HepG2 (cell line): ENCODE results near the gene YPEL3. TPM values are rescaled to one million over a fixed set of nuclear protein-coding genes. Genes with fewer than 3 reads are reported as not detected.

Experiments used
- DNMT3B ChIP-seq: conservative IDR thresholded peaks from 2 replicates; pipeline ENCODE4 v1.6.1; 2016; ENCODE audit warnings: missing biosample characterization, control low read depth
- EED ChIP-seq: sonication (generic); formaldehyde crosslinking; IDR thresholded peaks from 2 replicates; pipeline ENCODE4 v1.5.0; 2020; ENCODE audit warnings: mild to moderate bottlenecking, missing genetic modification reagents
- ELF1 ChIP-seq: sonication (generic); formaldehyde crosslinking; IDR thresholded peaks from 2 replicates; pipeline ENCODE4 v1.4.0; 2020; ENCODE audit warnings: missing genetic modification reagents
- HNRNPK ChIP-seq: fragments of 200-400 bp; formaldehyde crosslinking; IDR thresholded peaks from 2 replicates; pipeline ENCODE4 v1.6.1; 2018; ENCODE audit warnings: low read length, low read depth, moderate library complexity, mild to moderate bottlenecking; ENCODE audit not compliant: poor library complexity, severe bottlenecking
- HNRNPUL1 ChIP-seq: fragments of 200-400 bp; formaldehyde crosslinking; IDR thresholded peaks from 2 replicates; pipeline ENCODE4 v1.6.1; 2017; ENCODE audit warnings: low read depth, mild to moderate bottlenecking, low read length, moderate library complexity
- MXI1 ChIP-seq: IDR thresholded peaks from 3 replicates; pipeline ENCODE4 v1.6.1; 2012; ENCODE audit warnings: low read depth, low read length, inconsistent platforms, borderline replicate concordance
- NFE2L1 ChIP-seq: sonication (generic); formaldehyde crosslinking; IDR thresholded peaks from 2 replicates; pipeline ENCODE4 v1.4.0; 2020; ENCODE audit warnings: missing genetic modification reagents, mild to moderate bottlenecking, borderline replicate concordance
- NKX3-1 ChIP-seq: sonication (generic); formaldehyde crosslinking; IDR thresholded peaks from 2 replicates; pipeline ENCODE4 v1.5.0; 2020; ENCODE audit warnings: missing genetic modification reagents
- ONECUT2 ChIP-seq: sonication (generic); formaldehyde crosslinking; IDR thresholded peaks from 2 replicates; pipeline ENCODE4 v1.4.0; 2020; ENCODE audit warnings: missing genetic modification reagents
- POLR2G ChIP-seq: fragments of 200-400 bp; formaldehyde crosslinking; IDR thresholded peaks from 2 replicates; pipeline ENCODE4 v1.6.1; 2018; ENCODE audit warnings: mild to moderate bottlenecking, low read depth, low read length, moderate library complexity
- SP5 ChIP-seq: IDR thresholded peaks from 2 replicates; pipeline ENCODE4 v1.6.1; 2016; ENCODE audit warnings: low read depth, borderline replicate concordance
- ZNF138 ChIP-seq: sonication (generic); formaldehyde crosslinking; IDR thresholded peaks from 2 replicates; pipeline ENCODE4 v1.5.0; 2020; ENCODE audit warnings: mild to moderate bottlenecking, low read depth, missing genetic modification reagents
- ZNF333 ChIP-seq: sonication (generic); formaldehyde crosslinking; IDR thresholded peaks from 2 replicates; pipeline ENCODE4 v1.4.0; 2020; ENCODE audit warnings: mild to moderate bottlenecking, missing genetic modification reagents, borderline replicate concordance
- ZNF34 ChIP-seq: sonication (generic); formaldehyde crosslinking; IDR thresholded peaks from 2 replicates; pipeline ENCODE4 v1.4.0; 2020; ENCODE audit warnings: mild to moderate bottlenecking, missing genetic modification reagents, borderline replicate concordance
- ZNF468 ChIP-seq: sonication (generic); formaldehyde crosslinking; IDR thresholded peaks from 2 replicates; pipeline ENCODE4 v1.8.0; 2022; ENCODE audit warnings: mild to moderate bottlenecking, moderate library complexity, missing genetic modification reagents
- ZNF605 ChIP-seq: sonication (generic); formaldehyde crosslinking; IDR thresholded peaks from 2 replicates; pipeline ENCODE4 v1.8.0; 2022; ENCODE audit warnings: mild to moderate bottlenecking, missing genetic modification reagents
- ZNF619 ChIP-seq: sonication (generic); formaldehyde crosslinking; IDR thresholded peaks from 2 replicates; pipeline ENCODE4 v1.4.0; 2020; ENCODE audit warnings: mild to moderate bottlenecking, missing genetic modification reagents
- ZNF703 ChIP-seq: sonication (generic); formaldehyde crosslinking; IDR thresholded peaks from 2 replicates; pipeline ENCODE4 v1.5.1; 2020; ENCODE audit warnings: missing genetic modification reagents, mild to moderate bottlenecking, moderate library complexity, borderline replicate concordance
- ZNF709 ChIP-seq: sonication (generic); formaldehyde crosslinking; IDR thresholded peaks from 2 replicates; pipeline ENCODE4 v1.5.0; 2020; ENCODE audit warnings: mild to moderate bottlenecking, missing genetic modification reagents
- polyA plus RNA-seq, 8 experiments: library from polyadenylated mRNA; depleted of rRNA in 3 of 8; stranded (reverse) in 7 of 8; unstranded in 1 of 8; fragments of >200 nt; fragmentation: Illumina TruSeq in 4 of 8; extraction: Trizol in 4 of 8; gene quantifications; 2 replicates each; pipeline versions ENCODE4 v1.2.1 to v1.2.3, GENCODE V29; 2011 to 2016; ENCODE audit warnings: low read depth in 4 of 8, missing spikeins in 1 of 8, mixed read lengths in 1 of 8; ENCODE audit not compliant: insufficient read depth in 1 of 8
- total RNA-seq, 5 experiments: library from RNA; depleted of rRNA; stranded (reverse); fragments of >200 nt; fragmentation: Illumina TruSeq; extraction: Trizol; gene quantifications; 2 replicates each; pipeline ENCODE4 v1.2.3, GENCODE V29; 2016; ENCODE audit warnings: low read depth in 1 of 5
- TF ChIP-seq, protein P1 (sequence below): sonication (generic); formaldehyde crosslinking; IDR thresholded peaks from 2 replicates; pipeline ENCODE4 v1.4.0; 2020; ENCODE audit warnings: missing genetic modification reagents
- TF ChIP-seq, protein P2 (sequence below): sonication (generic); formaldehyde crosslinking; IDR thresholded peaks from 2 replicates; pipeline ENCODE4 v1.5.0; 2020; ENCODE audit warnings: mild to moderate bottlenecking, low read depth, missing genetic modification reagents, borderline replicate concordance
- TF ChIP-seq, protein P3 (sequence below): sonication (generic); formaldehyde crosslinking; IDR thresholded peaks from 2 replicates; pipeline ENCODE4 v1.8.0; 2022; ENCODE audit warnings: missing genetic modification reagents, mild to moderate bottlenecking, borderline replicate concordance

Gene YPEL3
- total and polyA plus RNA-seq, 2 of the 13 experiments (the other 11 are each of a cell fraction or from before 2014, with no cell fraction given): 5.4 to 47.0 TPM

DNA sequence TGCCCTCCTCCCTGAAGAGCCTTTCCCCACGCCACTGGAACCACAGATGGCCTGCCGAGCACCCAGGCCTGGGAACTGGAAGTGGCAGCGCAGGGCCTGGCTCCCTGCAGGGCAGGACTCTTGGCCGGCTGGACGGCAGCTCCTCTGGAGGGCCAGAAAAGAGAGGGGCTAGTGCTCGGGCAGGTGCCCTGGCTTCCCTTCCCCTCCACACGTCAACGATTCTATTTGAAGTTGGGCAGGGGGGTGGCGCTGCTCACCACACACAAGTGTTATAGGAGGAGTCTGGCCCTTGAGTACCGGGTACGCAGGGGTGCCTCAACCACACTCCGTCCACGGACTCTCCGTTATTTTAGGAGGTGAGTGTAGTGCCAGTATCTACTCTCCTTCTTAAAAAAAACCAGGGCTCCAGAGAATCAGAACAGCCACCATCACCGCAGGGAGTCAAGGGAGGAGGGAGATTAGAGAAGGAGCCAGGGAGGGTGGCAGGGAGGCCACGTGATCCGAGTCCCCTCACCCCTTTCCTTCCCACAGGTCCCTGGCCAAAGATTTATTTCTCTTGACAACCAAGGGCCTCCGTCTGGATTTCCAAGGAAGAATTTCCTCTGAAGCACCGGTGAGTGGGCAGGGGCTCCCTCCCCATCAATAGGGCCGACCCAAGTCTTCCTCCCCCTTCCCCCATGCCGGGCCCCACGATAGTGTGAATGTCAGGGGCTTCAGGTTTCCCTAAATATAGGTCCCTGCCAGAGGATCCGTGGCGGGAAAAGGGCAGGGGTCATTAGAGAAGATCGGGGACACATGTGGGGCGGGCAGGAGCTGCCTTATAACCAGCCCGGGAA, 31.9 kb downstream of the YPEL3 start (continued):
- TF ChIP-seq, protein P1, sequence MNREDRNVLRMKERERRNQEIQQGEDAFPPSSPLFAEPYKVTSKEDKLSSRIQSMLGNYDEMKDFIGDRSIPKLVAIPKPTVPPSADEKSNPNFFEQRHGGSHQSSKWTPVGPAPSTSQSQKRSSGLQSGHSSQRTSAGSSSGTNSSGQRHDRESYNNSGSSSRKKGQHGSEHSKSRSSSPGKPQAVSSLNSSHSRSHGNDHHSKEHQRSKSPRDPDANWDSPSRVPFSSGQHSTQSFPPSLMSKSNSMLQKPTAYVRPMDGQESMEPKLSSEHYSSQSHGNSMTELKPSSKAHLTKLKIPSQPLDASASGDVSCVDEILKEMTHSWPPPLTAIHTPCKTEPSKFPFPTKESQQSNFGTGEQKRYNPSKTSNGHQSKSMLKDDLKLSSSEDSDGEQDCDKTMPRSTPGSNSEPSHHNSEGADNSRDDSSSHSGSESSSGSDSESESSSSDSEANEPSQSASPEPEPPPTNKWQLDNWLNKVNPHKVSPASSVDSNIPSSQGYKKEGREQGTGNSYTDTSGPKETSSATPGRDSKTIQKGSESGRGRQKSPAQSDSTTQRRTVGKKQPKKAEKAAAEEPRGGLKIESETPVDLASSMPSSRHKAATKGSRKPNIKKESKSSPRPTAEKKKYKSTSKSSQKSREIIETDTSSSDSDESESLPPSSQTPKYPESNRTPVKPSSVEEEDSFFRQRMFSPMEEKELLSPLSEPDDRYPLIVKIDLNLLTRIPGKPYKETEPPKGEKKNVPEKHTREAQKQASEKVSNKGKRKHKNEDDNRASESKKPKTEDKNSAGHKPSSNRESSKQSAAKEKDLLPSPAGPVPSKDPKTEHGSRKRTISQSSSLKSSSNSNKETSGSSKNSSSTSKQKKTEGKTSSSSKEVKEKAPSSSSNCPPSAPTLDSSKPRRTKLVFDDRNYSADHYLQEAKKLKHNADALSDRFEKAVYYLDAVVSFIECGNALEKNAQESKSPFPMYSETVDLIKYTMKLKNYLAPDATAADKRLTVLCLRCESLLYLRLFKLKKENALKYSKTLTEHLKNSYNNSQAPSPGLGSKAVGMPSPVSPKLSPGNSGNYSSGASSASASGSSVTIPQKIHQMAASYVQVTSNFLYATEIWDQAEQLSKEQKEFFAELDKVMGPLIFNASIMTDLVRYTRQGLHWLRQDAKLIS: 0 out of 2 replicates have a peak, but pooled peaks have one; percentile 42
- TF ChIP-seq ZNF619 (CRISPR knock-in tag): peak; percentile 84
- no peak for TF ChIP-seq ONECUT2 (CRISPR knock-in tag)
- peak; percentile 85 for TF ChIP-seq ZNF709 (CRISPR knock-in tag)
- TF ChIP-seq ELF1 (CRISPR knock-in tag): no peak
- no peak for TF ChIP-seq ZNF138 (CRISPR knock-in tag)
- no peak for TF ChIP-seq ZNF703
- TF ChIP-seq, protein P2, sequence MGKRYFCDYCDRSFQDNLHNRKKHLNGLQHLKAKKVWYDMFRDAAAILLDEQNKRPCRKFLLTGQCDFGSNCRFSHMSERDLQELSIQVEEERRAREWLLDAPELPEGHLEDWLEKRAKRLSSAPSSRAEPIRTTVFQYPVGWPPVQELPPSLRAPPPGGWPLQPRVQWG (CRISPR knock-in tag): no peak
- TF ChIP-seq ZNF468 (CRISPR knock-in tag): 0 out of 2 replicates have a peak, but pooled peaks have one; percentile 15
- peak; percentile 72; the same call in 1 of the 2 replicates for TF ChIP-seq ZNF333 (CRISPR knock-in tag)
- TF ChIP-seq HNRNPK: peak; percentile 73
- TF ChIP-seq, protein P3, sequence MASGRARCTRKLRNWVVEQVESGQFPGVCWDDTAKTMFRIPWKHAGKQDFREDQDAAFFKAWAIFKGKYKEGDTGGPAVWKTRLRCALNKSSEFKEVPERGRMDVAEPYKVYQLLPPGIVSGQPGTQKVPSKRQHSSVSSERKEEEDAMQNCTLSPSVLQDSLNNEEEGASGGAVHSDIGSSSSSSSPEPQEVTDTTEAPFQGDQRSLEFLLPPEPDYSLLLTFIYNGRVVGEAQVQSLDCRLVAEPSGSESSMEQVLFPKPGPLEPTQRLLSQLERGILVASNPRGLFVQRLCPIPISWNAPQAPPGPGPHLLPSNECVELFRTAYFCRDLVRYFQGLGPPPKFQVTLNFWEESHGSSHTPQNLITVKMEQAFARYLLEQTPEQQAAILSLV: peak; percentile 25
- peak; percentile 80; the same call in 1 of the 2 replicates for TF ChIP-seq ZNF34 (CRISPR knock-in tag)
- no peak; the same call in 1 of the 2 replicates for TF ChIP-seq DNMT3B (CRISPR knock-in tag)
- TF ChIP-seq NFE2L1: no peak
- no peak for TF ChIP-seq HNRNPUL1
- TF ChIP-seq SP5 (CRISPR knock-in tag): 0 out of 2 replicates have a peak, but pooled peaks have one; percentile 16
- TF ChIP-seq EED (CRISPR knock-in tag): no peak
- TF ChIP-seq ZNF605 (CRISPR knock-in tag): peak; percentile 88
- no peak for TF ChIP-seq NKX3-1
- no peak; the same call in 2 of the 3 replicates for TF ChIP-seq MXI1
- peak; percentile 97 for TF ChIP-seq POLR2G
